GM12801 (cell line): ENCODE results near the gene PADI1.

ENCODE experiments used
- CTCF ChIP-seq: IDR thresholded peaks from one replicate; pipeline ENCODE4 v1.5.1; 2011; ENCODE audit warnings: control low read depth; ENCODE audit not compliant: insufficient read length; ENCODE audit errors: extremely low read depth

PADI1 gene

GRCh38 chr1:17212009-17212408 is 7.1 kb downstream of the PADI1 start:
- no peak for TF ChIP-seq CTCF

- no peak for TF ChIP-seq CTCF
These were observed 7.7 kb downstream of the PADI1 start for GRCh38 chr1:17212487-17213121.

DNA sequence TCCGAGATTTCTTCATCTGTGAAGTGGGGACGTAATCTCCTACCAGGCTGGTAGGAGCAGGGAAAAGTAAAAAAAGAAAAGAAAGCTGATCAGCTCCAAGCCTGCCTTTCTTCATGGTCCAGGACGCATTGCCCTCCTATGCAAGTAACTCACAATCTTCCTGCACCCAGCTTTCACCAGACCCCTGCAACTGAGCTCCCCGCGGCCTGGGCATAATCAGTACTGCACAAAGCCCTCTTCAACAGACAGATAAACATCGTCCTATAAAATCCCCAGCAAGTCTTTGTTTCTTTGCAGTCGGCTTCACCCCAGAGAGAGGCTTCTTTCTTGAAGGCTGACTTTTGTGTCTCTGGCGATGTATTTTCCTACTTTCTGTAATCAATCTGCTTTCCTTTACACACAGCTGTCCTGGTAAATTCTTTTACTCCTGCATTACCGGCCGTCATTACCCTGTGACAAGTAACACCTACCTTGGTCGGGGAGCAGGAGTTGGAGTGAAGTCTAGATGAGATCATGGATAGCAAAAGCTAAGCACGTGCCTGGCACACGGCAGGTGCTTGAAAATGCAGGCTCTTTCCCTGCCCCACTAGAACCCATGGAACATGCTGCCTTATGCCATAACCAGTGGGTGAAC is 8.3 kb downstream of the PADI1 start:
- TF ChIP-seq CTCF, result no peak

- no peak for TF ChIP-seq CTCF
These were observed 8.8 kb downstream of the PADI1 start for GRCh38 chr1:17213782-17214148.

DNA sequence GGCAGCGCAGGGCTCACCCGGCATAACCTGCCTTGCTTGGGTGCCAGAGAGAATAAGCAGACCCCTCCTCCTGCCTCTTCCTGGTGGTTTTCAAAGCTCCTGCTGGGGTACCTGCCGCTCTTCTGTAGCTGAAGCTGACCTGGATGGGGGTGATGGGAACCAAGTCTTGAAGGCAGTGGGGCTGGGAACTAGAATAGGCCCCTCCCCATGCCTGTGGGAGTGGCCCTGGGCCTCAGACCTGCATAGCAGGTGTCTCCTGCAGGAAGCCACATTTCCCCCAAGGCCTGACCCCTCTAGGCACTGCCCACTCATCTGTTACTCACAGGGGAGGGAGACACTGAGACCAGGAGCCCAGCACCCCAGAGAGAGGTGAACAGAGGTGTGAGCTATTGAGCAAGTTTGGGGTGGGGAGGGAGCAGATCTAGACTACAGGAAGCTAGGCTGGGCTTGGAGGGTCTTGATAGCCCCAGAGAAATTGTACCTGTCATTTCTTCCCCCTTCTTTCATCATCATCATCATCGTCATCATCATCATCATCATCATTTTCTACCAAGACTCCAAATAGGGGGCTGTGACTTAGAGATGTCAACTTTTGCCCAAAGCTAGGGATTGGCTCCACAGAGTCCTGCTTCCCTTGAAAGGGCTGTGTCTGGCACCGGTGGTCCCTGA is 10.1 kb downstream of the PADI1 start:
- no peak for TF ChIP-seq CTCF

DNA sequence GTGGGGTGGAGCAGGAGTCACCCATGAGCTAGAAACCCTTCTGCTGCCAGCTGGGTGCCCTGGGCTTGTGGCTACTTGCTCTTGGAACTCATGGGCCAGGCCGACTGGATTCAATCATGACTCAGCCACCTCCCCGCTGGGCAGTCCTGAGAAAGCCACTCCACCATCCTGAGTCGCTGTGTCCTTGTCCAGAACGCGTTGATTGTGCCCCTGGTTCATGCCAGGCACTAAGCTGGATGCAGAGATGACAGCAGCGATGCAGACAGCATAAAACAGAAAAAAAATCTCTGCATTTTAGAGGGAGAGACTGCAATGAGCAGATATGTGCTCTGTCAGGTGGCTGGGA is 10.6 kb downstream of the PADI1 start:
- no peak for TF ChIP-seq CTCF

- TF ChIP-seq CTCF, result no peak
These were observed 11.2 kb downstream of the PADI1 start for GRCh38 chr1:17216078-17216477.
